HG03066 (cell line): ENCODE data around the gene TMEM40.
"Not testable (repeated sequence)": the region's sequence is repeated elsewhere in the genome, so short reads cannot be mapped to it uniquely, and the experiment has no call there.

ENCODE experiments used
- ATAC-seq: cut with Tn5 transposase; IDR thresholded peaks from one replicate; pipeline ENCODE4 v1.9.1; 2021; ENCODE audit warnings: low read depth; ENCODE audit not compliant: unreplicated experiment

TMEM40 gene

GRCh38 chr3:12759097-12759679 lies at the start of gene TMEM40:
TSS of gene TMEM40 (minus strand) at chr3:12759259. CDS start at chr3:12749832, 9,427 bp downstream.
- ATAC-seq, result no peak

- ATAC-seq, result no peak
These were observed 49.5 kb upstream of the TMEM40 start for GRCh38 chr3:12808587-12808986.

- ATAC-seq, result no peak
These were observed 48.7 kb upstream of the TMEM40 start for GRCh38 chr3:12807601-12808359.

GRCh38 chr3:12807066-12807465 lies 48.0 kb upstream of the TMEM40 start:
- ATAC-seq, result no peak

GRCh38 chr3:12803371-12803770 lies 44.3 kb upstream of the TMEM40 start:
- ATAC-seq, result no peak

- no peak for ATAC-seq
These were observed 40.7 kb upstream of the TMEM40 start for GRCh38 chr3:12799525-12800440.

GRCh38 chr3:12798559-12799179 lies 39.6 kb upstream of the TMEM40 start:
- no peak for ATAC-seq

GRCh38 chr3:12797892-12798558 lies 39.0 kb upstream of the TMEM40 start:
- ATAC-seq, result no peak

- no peak for ATAC-seq
These were observed 38.2 kb upstream of the TMEM40 start for GRCh38 chr3:12797124-12797891.

GRCh38 chr3:12796171-12797123 lies 37.4 kb upstream of the TMEM40 start, which contains the start of gene CAND2:
TSS of gene CAND2 (plus strand) at chr3:12796680. CDS start at chr3:12796721, 41 bp downstream.
- ATAC-seq, result no peak

- no peak for ATAC-seq
These were observed 34.6 kb upstream of the TMEM40 start for GRCh38 chr3:12793701-12794100.

- no peak for ATAC-seq
These were observed 32.4 kb upstream of the TMEM40 start for GRCh38 chr3:12791430-12791829.

GRCh38 chr3:12787967-12788690 lies 29.1 kb upstream of the TMEM40 start:
- not testable (repeated sequence) for ATAC-seq

- not testable (repeated sequence) for ATAC-seq
These were observed 28.3 kb upstream of the TMEM40 start for GRCh38 chr3:12787346-12787745.

- no peak for ATAC-seq
These were observed 26.0 kb upstream of the TMEM40 start for GRCh38 chr3:12785096-12785495.

- ATAC-seq, result no peak
These were observed 23.2 kb upstream of the TMEM40 start for GRCh38 chr3:12782172-12782815.

- no peak for ATAC-seq
These were observed 21.7 kb upstream of the TMEM40 start for GRCh38 chr3:12780751-12781150.
